ENCODE results near the gene MTFR2. TPM values are rescaled to one million over a fixed set of nuclear protein-coding genes. Genes with fewer than 3 reads are reported as not detected.

Gene MTFR2
- total and polyA plus RNA-seq, 3 donors from 2014 or later: 8.3 to 21.1 (median 8.8) TPM

- intact Hi-C loops (cut with DNase I; ENCODE audit: low total_unique reads): no loop called here
- Histone ChIP-seq H3K27me3 (no peaks in the 10 kb centered on the region), H3K27ac (no peak overlapping the region), H3K36me3 (ENCODE audit: low read depth, missing control alignments) (no peaks in the 10 kb centered on the region), H3K4me3 (no peak overlapping the region), H3K9me3 (no peaks in the 10 kb centered on the region), H3K4me1 (peaks cover 7% of the 10 kb centered on the region)
- 93 to 96% methylated on average over 1 of the region's 1 CpG for WGBS, 2 donors
- no peak for DNase-seq
- TF ChIP-seq POLR2A (IDR thresholded peaks at IDR 0.05) (no peak), CTCF (IDR thresholded peaks at IDR 0.05) (no peak)
These were observed 65.4 kb downstream of the MTFR2 start for GRCh38 chr6:136184738-136185137.

DNA sequence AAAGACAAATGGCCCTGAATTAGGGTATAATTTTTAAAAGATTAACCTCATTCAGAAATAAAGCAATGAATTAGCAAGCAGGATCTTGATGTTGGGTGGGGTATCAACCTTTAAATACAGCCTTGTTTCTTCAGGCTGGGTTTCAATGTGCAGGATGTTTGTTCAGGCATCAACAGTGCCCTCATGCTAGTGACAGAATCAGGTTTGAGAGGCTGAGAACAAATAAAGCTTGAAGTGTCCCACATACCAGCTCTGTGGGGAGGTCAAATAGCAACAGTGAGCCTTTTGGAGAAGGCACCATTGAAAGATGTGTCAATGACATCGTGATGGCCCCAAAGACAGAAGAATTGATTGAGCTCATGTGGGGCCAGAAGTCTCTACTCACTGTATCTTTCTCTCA is 68.2 kb downstream of the MTFR2 start:
- 91 to 93% methylated on average over 1 of the region's 1 CpG for WGBS, 2 donors
- Histone ChIP-seq H3K4me1 (peaks cover 7% of the 10 kb centered on the region), H3K27ac (no peak overlapping the region), H3K4me3 (no peak overlapping the region), H3K27me3 (no peaks in the 10 kb centered on the region), H3K9me3 (no peaks in the 10 kb centered on the region), H3K36me3 (ENCODE audit: low read depth, missing control alignments) (no peaks in the 10 kb centered on the region)
- TF ChIP-seq CTCF (IDR thresholded peaks at IDR 0.05) (no peak), POLR2A (IDR thresholded peaks at IDR 0.05) (no peak)
- no peak for DNase-seq
- intact Hi-C loops (cut with DNase I; ENCODE audit: low total_unique reads): no loop called here

GRCh38 chr6:136181512-136181833 is 68.6 kb downstream of the MTFR2 start:
- no peak for TF ChIP-seq POLR2A (IDR thresholded peaks at IDR 0.05)
- TF ChIP-seq CTCF (IDR thresholded peaks at IDR 0.05): no peak
- no peaks in the 10 kb centered on the region for H3K9me3 ChIP-seq
- intact Hi-C loops (cut with DNase I; ENCODE audit: low total_unique reads): no loop called here
- no peak for DNase-seq
- H3K4me3 ChIP-seq: no peak overlapping the region
- no peaks in the 10 kb centered on the region for H3K27me3 ChIP-seq
- WGBS, 2 donors: 51 to 65% methylated on average over 1 of the region's 1 CpG
- H3K27ac ChIP-seq: no peak overlapping the region
- no peaks in the 10 kb centered on the region for H3K36me3 ChIP-seq (ENCODE audit: low read depth, missing control alignments)
- H3K4me1 ChIP-seq: peaks cover 7% of the 10 kb centered on the region

Other genes with a start within 250 kb of the MTFR2 start
- gene BCLAF1, start 39.5 kb upstream of the MTFR2 start, total RNA-seq: 100 to 1,000 TPM; 167 to 188 TPM
- gene BCLAF1, start 39.5 kb upstream of the MTFR2 start, polyA plus RNA-seq (ENCODE audit: insufficient read depth, low read depth, low replicate concordance): 39.0 TPM